Jurkat, Clone E6-1 (cell line): Measurements from ENCODE around the gene PLD6.

Source experiments
- DNase-seq: peaks from one replicate; pipeline ENCODE4 v3.0.0-alpha.2; 2011; ENCODE audit warnings: low read depth, low spot score
- H3K4me3 ChIP-seq: 2 replicates; pipeline ENCODE4 v1.5.1; 2011; ENCODE audit warnings: mild to moderate bottlenecking, low read length, control low read depth, moderate library complexity

PLD6 gene

DNA sequence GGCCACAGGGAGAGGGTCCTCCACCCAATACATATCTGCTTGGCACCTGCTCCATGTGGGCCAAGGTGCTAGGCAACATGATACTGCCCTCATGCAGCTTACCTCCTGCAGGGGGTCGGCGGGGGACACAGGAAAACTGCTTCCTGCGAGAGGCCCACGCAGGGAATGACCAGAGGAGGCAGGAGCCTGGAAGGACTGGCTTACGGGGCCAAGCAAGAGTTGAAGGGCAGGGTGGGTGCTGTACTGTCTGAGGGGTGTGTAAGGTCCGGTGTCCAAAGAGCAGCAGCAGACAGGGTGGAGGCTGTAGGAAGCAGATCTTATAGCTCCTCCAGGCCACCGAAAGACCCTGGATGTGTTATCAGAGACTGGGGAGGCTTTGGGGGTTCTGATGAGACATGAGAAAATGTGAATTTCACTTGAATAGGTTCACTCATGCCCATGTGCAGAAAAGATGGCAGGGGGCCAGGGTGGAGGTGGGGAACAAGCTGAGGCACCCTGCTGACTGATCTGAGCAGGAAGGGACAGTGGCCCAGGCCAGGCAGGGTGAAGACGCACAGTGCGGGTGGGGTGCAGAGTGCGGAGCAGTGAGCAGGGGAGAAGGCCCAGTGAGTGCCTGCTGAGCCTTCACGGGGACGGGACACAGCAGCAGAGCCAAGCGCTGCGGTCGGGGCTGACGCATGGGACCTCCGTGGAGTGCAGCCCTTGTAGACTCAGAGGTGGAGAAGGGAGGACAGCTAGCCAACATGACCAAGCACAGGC is 22.6 kb upstream of the PLD6 start:
- no peak overlapping the region for H3K4me3 ChIP-seq
- DNase-seq = no peak

DNA sequence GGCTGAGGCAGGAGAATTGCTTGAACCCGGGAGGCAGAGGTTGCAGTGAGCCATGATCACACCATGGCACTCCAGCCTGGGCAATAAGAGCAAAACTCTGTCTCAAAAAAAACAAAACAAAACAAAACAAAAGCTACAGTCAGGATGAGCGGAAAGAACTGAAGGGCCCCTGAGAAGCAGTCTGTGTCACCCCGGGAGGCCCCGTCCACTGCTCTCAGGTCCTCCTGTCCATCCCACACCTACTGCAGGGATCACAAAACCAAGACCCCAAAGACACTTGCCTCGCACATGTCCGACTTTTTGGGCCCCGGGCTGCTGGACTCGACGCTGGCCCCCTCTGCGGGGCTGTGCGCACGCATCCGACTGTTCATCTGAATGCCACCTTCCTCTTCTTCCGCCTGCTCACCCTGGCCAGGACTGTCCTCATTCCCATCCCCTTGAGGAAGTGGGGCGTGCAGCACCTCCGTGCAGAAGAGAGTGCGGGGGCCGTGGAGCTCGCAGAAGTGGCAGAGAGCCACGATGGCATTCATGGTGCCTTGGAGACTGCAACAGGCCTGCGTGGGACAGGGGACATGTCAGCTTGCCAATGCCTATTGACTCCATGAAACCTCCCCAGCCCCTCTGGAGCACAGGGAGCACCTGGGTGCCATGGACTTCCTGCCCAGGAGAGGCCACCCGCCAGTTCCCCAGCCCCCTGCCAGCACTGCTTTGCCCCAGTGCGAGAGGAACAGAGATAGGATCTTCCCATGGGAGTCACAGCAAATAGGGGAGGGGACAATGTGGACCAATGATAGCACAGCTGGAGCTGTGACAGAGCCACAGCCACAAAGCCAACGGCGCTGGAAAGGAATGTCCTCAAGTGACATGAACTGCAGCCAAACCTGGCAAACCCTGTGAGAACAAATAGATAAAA is 21.7 kb upstream of the PLD6 start:
- DNase-seq = no peak
- no peak overlapping the region for H3K4me3 ChIP-seq

DNA sequence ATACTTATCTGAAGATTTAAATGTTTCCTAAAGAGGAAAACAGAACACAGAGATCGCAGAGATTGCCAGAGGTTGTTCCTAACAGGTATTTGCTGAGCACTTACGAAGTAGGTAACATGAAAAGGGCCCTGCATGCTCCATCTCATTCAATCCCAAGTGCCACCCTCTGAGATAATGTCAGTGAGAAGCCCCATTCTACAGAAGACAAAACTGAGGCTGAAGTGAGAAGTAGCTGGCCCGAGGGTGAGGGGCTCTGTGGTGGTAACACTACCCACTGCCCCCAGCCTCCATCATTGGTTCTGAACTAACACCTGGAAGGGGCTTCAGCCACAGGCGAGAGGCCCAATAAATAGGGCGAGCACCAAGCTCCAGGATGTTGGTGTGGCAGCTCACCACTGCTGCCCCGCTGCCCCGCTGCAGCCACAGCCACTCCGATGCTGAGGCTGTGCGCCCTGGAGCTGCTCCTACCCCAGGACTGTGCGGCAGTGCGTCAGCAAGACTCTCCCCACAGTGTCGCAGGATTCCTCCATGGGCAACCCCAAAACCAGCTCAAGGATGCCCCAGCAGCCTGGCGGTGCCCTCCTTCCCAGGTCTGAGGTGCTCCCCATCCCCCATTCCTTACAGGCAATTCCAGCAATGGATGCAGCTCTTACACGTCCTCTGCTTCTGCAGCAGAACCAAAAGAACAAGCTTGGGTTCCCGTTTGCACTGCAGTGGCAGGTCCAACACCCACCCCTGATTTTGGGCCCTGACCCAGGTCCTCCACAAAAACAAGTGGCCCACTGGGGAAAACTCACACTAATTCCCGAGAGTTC is 20.5 kb upstream of the PLD6 start:
- no peak for DNase-seq
- no peak overlapping the region for H3K4me3 ChIP-seq

DNA sequence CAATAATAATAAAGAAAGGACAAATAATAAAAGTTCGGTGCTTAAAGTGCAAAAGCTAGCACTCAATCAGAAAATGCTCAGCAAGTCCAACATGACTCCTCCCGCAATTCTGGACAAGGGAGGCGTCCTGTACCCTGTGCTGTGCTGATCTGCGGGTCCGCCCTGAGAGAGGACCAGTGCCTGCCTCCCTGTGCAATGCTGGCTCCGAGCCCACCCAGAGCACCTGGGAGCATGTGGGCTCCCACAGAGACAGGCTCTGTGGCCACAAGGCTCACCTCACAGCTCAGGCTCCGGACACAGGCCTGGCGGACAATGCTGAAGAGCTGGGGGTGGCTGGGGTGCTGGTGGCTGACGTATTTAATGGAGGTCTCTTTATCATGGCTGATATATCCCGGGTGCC is 19.8 kb upstream of the PLD6 start:
- DNase-seq = no peak
- H3K4me3 ChIP-seq = no peak overlapping the region

DNA sequence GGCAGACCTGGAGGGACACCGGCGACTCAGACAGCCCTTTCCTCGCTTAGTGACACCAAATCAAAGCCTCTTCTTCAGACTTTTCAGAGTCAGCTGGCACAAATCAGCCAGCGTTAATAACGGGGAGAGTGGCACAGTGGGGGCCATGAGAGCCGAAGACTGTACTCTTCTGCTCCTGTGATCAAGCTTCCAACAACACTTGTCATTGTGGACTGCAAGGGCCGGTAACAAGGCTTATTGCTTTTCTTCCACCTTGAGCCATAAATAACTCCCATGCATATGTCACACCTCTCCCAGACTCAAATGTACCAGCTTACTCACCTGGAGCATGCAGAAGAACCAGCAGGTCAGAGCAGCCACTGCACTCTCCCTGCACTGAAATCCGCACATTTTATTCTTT is 18.0 kb upstream of the PLD6 start:
- no peak for DNase-seq

DNA sequence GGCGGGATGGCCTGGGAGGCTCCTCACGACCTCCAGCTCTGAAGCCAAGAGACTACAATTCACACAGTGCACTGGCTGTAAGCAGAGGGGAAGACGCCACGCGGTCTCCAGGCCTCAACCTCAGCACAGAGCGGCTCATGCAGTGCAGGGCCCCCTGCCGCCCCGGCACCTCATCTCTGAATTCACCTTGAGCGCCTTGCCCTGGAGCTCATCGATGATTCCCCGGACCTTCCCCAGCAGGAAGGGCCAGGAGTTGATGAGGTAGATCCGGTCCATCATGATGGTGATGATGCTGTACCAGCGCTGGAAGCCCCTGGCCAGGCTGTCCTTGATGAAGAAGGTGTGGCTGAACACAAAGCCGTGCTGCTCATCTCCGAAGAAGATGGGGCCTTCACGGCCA is 17.6 kb upstream of the PLD6 start:
- H3K4me3 ChIP-seq = no peak overlapping the region
- DNase-seq = no peak

More for the DNA sequence above, 18.0 kb upstream of the PLD6 start:
- H3K4me3 ChIP-seq = no peak overlapping the region

DNA sequence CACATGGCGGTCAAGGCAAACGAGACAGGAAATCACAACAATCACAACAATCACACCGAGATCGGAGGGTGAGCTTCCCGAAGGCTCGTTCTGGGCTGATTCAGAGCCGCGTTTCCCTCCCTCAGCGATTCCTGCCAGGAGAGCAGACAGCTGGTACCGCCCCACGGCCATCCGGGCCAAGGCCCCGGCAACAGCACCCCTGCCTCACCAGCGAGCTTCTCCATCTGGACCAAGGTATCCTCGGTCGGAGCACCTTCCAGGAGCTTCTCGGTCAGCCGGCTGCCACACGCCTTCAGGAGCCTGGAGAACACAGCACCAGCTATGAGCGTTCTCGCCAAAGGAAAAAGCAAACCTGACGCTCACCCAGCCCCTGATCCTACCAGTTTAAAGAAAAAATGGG is 15.2 kb upstream of the PLD6 start:
- no peak for DNase-seq

DNA sequence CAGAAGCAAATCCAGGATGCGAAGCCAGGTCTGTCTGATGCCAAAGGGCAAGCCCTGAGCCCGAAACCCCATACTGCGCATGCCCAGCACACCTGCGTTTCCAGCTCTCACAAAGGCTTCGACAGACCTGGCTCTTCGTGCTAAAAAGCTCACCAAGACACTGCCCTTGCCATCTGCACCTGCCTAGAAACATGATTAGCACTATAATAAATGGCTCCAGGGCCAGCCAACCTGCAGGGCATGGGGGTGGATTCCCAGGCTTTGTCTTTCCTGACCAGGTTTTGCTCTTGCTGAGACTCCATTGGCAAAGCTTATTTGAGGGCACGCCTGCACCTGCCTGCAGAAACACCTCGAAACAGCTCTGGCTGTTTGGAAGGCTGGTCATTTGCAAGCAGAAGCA is 14.4 kb upstream of the PLD6 start:
- H3K4me3 ChIP-seq = no peak overlapping the region
- DNase-seq = no peak

More for the DNA sequence above, 15.2 kb upstream of the PLD6 start:
- no peak overlapping the region for H3K4me3 ChIP-seq

DNA sequence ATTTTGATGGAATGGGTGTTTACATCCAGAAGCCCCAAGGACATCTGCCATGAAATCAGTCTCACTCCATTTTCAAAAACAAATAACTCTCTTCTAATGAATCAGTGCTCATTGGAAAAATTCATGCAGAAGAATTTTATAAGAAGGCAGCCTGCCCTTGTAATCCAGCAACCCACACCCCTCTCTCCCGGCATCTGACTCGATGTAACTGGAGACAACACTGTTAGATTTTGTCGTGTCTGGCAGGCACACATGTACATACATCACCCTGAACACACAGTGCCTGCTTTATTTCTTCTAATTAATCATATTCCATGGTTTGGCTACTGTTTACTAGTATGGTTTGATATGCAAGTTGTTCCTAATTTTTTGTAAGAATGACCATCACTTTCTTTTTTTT is 11.9 kb upstream of the PLD6 start:
- DNase-seq = no peak

DNA sequence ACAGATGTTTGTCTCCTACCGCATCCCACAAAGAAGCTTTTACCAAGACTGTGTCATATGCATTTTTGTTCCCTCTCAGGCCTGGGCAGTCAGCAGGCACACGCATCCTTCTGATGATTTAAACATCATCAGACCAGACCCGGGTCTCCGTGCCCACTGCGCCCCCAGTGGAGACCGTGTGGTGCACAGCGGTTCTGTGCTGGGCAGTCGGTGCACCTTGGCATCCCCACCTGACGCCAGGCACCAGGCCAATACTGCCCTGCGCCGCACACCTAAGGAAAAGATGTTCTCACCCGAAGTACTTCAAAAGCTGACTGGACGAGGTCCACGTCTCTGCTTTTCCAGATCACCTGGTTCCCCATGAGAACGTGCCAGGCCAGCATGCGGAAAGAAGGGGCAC is 10.6 kb upstream of the PLD6 start:
- H3K4me3 ChIP-seq = no peak overlapping the region
- no peak for DNase-seq

More for the DNA sequence above, 11.9 kb upstream of the PLD6 start:
- no peak overlapping the region for H3K4me3 ChIP-seq

DNA sequence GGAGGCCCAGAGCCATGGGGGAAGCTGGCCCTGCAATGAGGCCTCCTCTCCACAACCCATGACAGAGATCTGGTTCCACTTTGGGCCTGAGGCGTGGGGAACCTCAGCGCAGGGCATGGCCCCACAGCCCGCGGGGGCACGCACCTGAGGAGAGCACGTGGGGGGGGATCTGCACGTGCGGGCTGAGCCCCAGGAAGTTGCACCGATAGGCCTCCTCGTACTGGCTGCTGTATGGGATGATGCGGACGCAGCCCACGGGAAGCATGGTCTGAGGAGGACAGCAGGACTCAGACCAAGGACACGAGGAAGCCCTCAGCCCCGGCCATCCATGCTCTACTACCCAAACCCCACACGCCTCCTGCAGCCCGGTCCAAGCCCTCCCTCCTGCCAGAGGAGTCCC is 10.1 kb upstream of the PLD6 start:
- no peak for DNase-seq
- no peak overlapping the region for H3K4me3 ChIP-seq

DNA sequence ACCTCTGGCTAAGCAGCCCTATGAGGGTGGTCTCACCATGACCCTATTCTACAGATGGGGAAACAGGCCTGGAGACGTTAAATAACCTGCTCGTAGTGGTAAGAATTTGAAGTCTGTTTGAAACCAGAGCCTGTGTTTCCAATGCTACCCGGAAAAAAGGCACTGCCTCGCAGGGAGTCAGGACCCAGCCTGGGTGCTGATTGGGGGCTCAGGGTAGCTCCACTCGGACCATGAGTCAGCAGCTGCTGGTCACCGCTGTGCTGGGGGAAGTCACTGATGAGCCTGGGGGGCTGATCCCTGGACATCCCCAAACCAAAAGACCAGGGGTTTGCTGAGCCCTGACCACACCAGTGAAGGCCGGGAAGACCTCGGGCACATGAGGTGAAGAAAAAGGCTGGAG is 9.4 kb upstream of the PLD6 start:
- no peak for DNase-seq
- H3K4me3 ChIP-seq = no peak overlapping the region

DNA sequence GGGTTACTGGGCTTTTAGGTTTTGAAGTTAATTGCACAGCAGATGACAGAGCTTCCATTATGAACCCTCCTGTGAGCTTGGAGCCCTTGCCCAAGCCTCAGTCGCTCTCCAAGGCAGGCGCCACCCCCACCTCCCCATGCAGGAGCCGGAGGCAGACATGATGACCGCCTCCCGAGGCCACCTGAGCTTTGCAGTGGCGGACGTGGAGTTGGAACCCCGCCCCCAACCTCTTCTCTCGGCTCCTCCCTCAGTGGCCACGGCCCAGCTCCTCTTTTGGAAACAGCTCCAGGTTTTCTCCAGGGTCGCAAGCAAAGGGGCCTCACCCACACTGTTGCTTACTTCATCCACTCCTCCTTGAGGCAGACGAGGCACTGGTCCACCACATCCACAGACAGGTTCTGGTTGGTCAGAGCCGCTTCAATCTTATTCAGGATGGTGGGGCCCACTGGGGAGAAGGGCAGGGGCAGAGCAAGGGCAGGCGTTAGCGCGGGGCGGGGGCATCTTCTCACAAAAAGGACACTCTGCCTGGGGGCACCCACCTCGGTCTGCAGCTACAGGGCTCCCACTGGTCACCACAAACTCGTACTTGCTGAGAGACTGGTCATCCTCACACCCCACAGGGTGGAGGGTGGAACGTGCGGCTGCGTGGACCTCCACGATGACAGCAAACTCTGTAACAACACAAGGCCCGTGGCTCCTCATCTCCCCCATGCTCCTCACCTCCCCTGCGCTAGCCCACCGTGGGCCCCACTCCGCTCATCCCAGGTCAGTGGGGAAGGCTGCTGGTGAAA is 8.7 kb upstream of the PLD6 start:
- DNase-seq = no peak
- H3K4me3 ChIP-seq = no peak overlapping the region

DNA sequence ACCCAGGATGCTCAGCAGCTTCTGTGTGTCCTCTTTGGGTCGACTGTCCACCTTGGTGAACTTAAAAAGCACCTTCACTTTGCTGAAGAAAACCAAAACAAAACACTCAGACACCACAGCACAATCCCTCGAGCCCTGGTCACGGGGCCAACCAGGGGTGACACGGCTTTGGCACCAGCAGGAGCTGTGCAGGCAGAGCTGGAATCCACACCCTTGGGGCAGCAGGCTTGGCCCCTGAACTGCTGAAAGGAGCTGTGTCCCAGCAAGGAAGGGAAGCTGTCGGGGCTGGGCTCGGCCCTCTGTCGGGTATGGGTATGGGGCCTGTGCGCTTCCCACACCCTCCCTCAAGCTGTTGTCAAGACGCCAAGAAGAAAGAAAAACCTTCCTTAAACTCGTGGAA is 7.6 kb upstream of the PLD6 start:
- DNase-seq = no peak

DNA sequence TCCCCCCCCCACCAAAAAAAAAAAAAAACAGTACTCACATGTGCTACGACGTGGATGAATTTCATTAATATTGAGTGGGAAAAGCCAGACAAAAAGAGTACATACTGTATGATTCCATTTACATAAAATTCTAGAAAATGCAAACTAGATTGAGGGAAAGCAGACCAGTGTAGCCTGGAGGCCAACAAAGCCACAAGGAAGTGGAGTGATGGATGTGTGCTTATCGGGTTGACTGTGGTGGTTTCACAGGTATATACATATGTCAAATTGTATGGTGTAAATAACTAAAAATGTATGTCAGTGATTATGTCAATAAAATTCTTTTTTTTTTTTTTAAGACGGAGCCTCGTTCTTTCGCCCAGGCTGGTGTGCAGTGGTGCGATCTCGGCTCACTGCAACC is 1.9 kb upstream of the PLD6 start:
- no peak overlapping the region for H3K4me3 ChIP-seq
- DNase-seq = no peak

More for the DNA sequence above, 7.6 kb upstream of the PLD6 start:
- no peak overlapping the region for H3K4me3 ChIP-seq

DNA sequence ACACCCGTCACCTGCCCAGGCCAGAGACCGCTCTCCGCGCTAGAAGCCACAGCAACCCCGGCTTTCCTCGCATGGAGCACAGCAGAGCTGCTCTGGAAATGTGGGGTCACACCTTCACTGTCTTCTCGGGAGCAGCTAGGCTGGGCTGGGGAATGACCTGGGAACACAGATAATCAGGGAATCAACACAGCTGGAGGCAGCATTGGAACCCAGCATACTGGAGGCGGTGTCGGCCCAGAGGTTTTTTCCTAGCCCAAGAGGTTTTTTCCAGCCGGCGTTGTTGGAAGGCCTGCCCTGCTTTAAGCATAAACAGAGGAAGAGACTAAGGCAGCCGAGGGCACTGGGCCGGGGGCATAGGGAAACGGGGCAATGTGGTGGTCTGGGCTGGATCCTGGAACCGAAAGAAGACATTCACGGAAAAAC is 791 bp upstream of the PLD6 start:
- H3K4me3 ChIP-seq = no peak overlapping the region
- DNase-seq = no peak

DNA sequence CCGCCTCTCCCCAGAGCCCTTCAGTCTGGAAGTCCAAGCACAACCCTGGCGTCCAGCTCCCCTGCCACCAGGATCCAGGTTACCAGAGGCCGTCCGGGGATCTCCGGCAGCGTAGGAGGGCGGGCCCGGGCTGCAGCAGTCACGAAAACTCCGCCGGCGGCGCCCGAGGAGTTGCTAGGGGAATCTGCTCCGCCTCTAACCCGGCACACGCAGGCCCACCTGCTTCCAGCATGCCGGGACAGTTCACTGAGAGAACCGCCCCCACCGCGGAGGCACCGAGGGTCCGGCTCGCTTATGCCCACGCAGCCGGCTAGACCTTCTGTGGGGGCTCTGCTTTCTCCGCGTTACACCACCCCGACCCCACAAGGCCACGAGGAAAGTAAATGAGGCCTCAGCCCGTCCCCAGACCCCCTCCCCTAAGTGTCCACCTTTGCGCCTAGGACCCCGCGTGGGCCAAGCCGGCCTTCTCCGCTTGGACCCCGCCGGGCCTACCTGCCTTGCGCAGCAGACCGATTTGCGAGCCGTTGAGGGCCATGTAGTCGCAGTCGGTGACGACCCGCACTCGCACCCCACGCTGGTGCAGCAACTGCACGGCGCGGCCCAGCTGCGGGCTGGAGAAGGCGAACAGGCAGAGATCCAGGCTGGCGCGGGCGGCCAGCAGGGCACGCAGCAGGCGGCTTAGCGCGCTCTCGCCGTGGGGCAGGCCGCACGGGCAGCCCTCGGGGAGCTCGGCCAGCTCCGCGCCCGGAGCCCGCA is 587 bp downstream of the PLD6 start:
- peak overlapping the region; percentile 52 for H3K4me3 ChIP-seq
- DNase-seq = no peak

DNA sequence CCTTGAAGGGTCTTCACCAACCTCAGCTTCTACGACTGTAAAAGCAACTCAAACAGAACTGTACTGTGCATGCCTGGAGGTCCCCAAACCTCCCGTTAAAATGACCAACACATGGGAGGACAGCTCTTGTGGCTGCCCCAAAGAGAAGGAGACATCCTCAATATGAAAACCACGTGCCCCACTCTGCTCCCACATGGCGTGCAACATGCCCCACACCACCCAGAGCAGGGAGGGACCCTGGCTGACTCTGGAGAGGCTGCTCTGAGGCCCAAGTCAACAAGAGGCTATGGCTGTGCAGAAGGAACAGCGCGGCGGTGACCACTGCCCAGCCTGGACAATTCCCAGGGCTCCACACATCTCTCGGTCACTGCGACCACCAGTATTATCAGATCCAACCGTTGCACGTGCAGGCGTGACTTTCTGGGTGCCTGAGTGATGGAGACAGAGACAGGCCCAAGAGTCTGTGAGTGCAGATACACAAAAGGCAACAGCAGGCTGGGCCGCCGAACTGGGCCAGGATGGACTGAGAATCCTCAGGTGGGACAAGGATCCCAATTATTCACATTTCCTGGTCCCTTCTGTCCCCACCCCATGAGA is 1.4 kb downstream of the PLD6 start:
- peak overlapping the region; percentile 52; the same call in 1 of the 2 replicates for H3K4me3 ChIP-seq
- no peak for DNase-seq
